Mesenchymal stem cell (in vitro differentiated cells and primary cell): ENCODE results near the gene SKA3.
"Not testable (repeated sequence)": the region's sequence is repeated elsewhere in the genome, so short reads cannot be mapped to it uniquely, and the experiment has no call there.

Experiments
- DNase-seq: peaks from one replicate; pipeline ENCODE4 v3.0.0-alpha.2; 2013
- H2AFZ ChIP-seq: one replicate; pipeline ENCODE4 v1.6.1; 2013; ENCODE audit warnings: low read depth, mild to moderate bottlenecking, control low read depth, inconsistent platforms, low read length, moderate library complexity
- H2AK5ac ChIP-seq: 2 replicates; pipeline ENCODE4 v1.6.1; 2013; ENCODE audit warnings: low read length, moderate library complexity, mild to moderate bottlenecking, inconsistent platforms; ENCODE audit not compliant: severe bottlenecking
- H2BK120ac ChIP-seq: one replicate; pipeline ENCODE4 v1.6.1; 2013; ENCODE audit warnings: low read depth, mild to moderate bottlenecking, inconsistent platforms, low read length, moderate library complexity
- H2BK12ac ChIP-seq, 2 experiments: one replicate each; pipeline ENCODE4 v1.6.1; 2013; ENCODE audit warnings: inconsistent platforms in 2 of 2, low read length in 2 of 2, mild to moderate bottlenecking in 2 of 2, moderate library complexity in 2 of 2, control low read depth in 1 of 2
- H2BK15ac ChIP-seq: one replicate; pipeline ENCODE4 v1.6.1; 2013; ENCODE audit warnings: mild to moderate bottlenecking, low read depth, inconsistent platforms; ENCODE audit not compliant: poor library complexity, severe bottlenecking
- H2BK5ac ChIP-seq: 2 replicates; pipeline ENCODE4 v1.6.1; 2013; ENCODE audit warnings: low read depth, mild to moderate bottlenecking, low read length, control low read depth, inconsistent platforms; ENCODE audit not compliant: poor library complexity, severe bottlenecking
- H3K14ac ChIP-seq, 2 experiments: one replicate each; pipeline ENCODE4 v1.6.1; 2013; ENCODE audit warnings: inconsistent platforms in 2 of 2, low read length in 2 of 2, control low read depth in 1 of 2, mild to moderate bottlenecking in 1 of 2, moderate library complexity in 1 of 2
- H3K18ac ChIP-seq, 2 experiments: one replicate each; pipeline ENCODE4 v1.6.1; 2013; ENCODE audit warnings: inconsistent platforms in 2 of 2, low read length in 2 of 2, control low read depth in 1 of 2, low read depth in 1 of 2, mild to moderate bottlenecking in 1 of 2
- H3K23ac ChIP-seq, 2 experiments: one replicate each; pipeline ENCODE4 v1.6.1; 2013; ENCODE audit warnings: inconsistent platforms in 2 of 2, low read length in 2 of 2, mild to moderate bottlenecking in 2 of 2, moderate library complexity in 2 of 2, control low read depth in 1 of 2
- H3K27ac ChIP-seq: 2 replicates; pipeline ENCODE4 v1.5.1; 2013; ENCODE audit warnings: mild to moderate bottlenecking, moderate library complexity, low read length, control low read depth, inconsistent platforms; ENCODE audit not compliant: poor library complexity, severe bottlenecking
- H3K27me3 ChIP-seq, 2 experiments: 2 replicates each; pipeline versions ENCODE4 v1.6.1 to v1.7.0; 2013; ENCODE audit warnings: low read length in 2 of 2, mild to moderate bottlenecking in 2 of 2, moderate library complexity in 2 of 2, control low read depth in 1 of 2, inconsistent platforms in 1 of 2; ENCODE audit not compliant: control insufficient read depth in 1 of 2, insufficient read depth in 1 of 2
- H3K36me3 ChIP-seq, 2 experiments: 2 replicates each; pipeline versions ENCODE4 v1.6.1 to v1.7.0; 2013; ENCODE audit warnings: low read length in 2 of 2, control low read depth in 1 of 2, inconsistent platforms in 1 of 2, low read depth in 1 of 2, mild to moderate bottlenecking in 1 of 2; ENCODE audit not compliant: insufficient read depth in 2 of 2, control insufficient read depth in 1 of 2
- H3K4ac ChIP-seq, 2 experiments: one replicate each; pipeline ENCODE4 v1.6.1; 2013; ENCODE audit warnings: inconsistent platforms in 2 of 2, low read length in 2 of 2, mild to moderate bottlenecking in 2 of 2, moderate library complexity in 2 of 2, control low read depth in 1 of 2, low read depth in 1 of 2
- H3K4me1 ChIP-seq: 2 replicates; pipeline ENCODE4 v1.6.1; 2013; ENCODE audit warnings: low read depth, low read length, control low read depth; ENCODE audit not compliant: control insufficient read depth, insufficient read depth
- H3K4me2 ChIP-seq: 2 replicates; pipeline ENCODE4 v1.6.1; 2013; ENCODE audit warnings: low read length, mild to moderate bottlenecking, inconsistent platforms; ENCODE audit not compliant: poor library complexity, severe bottlenecking
- H3K4me3 ChIP-seq, 2 experiments: 2 replicates each; pipeline versions ENCODE4 v1.5.1 to v1.7.0; 2013; ENCODE audit warnings: low read length in 2 of 2, mild to moderate bottlenecking in 2 of 2, control low read depth in 1 of 2, low read depth in 1 of 2; ENCODE audit not compliant: insufficient read depth in 1 of 2
- H3K79me1 ChIP-seq: replicated peaks from 2 replicates; pipeline ENCODE4 v1.6.1; 2013; ENCODE audit warnings: mild to moderate bottlenecking, control low read depth, low read length, inconsistent platforms; ENCODE audit not compliant: poor library complexity, severe bottlenecking
- H3K9ac ChIP-seq: 2 replicates; pipeline ENCODE4 v1.7.0; 2013; ENCODE audit warnings: mild to moderate bottlenecking, low read length, moderate library complexity
- H3K9me3 ChIP-seq: 2 replicates; pipeline ENCODE4 v1.7.0; 2013; ENCODE audit warnings: mild to moderate bottlenecking, low read length; ENCODE audit not compliant: control insufficient read depth
- H4K8ac ChIP-seq: one replicate; pipeline ENCODE4 v1.6.1; 2013; ENCODE audit warnings: inconsistent platforms, mild to moderate bottlenecking, low read length, moderate library complexity
- H4K91ac ChIP-seq: one replicate; pipeline ENCODE4 v1.6.1; 2013; ENCODE audit warnings: mild to moderate bottlenecking, low read length, inconsistent platforms
- WGBS: methylation state at CpG from one replicate; pipeline ENCODE4 v1.1.7; 2013; ENCODE audit warnings: mixed read lengths; 5-methylcytosine and 5-hydroxymethylcytosine counted together

Gene SKA3

DNA sequence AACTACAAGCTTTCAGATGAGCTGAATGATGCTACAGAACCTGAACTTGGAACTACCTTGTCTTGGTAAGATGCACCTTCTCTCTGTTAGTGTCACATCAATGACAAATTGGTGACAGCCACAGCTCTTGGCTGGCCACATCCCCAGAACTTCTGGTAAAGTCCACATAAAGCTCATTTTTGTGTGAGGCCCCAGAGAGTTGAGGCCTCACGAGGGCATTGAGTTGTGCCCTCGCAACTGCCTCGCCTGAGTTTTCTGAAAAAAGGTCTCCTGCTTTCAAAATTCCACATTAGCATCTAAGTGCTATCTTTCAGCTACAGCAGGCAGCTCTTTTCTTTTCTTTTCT, 42.7 kb upstream of the SKA3 start:
- H3K4me2 ChIP-seq: no peak overlapping the region
- H2AFZ ChIP-seq: no peak overlapping the region
- no peak for DNase-seq
- H3K4me1 ChIP-seq: no peaks in the 10 kb centered on the region
- H2BK5ac ChIP-seq: no peak overlapping the region
- no peak overlapping the region for H3K4ac ChIP-seq
- H3K9me3 ChIP-seq: peaks cover 5% of the 10 kb centered on the region
- H2BK12ac ChIP-seq: no peak overlapping the region
- no peak overlapping the region for H3K4me3 ChIP-seq
- H3K9ac ChIP-seq: no peak overlapping the region
- no peak overlapping the region for H4K8ac ChIP-seq
- no peak overlapping the region for H2AK5ac ChIP-seq
- H3K79me1 ChIP-seq: no peaks in the 10 kb centered on the region
- H3K27ac ChIP-seq: no peak overlapping the region
- no peak overlapping the region for H3K14ac ChIP-seq
- no peak overlapping the region for H4K91ac ChIP-seq
- H2BK15ac ChIP-seq: no peak overlapping the region
- WGBS: 86% methylated on average over 3 of the region's 3 CpGs
- no peak overlapping the region for H3K18ac ChIP-seq
- no peak overlapping the region for H3K23ac ChIP-seq
- H3K36me3 ChIP-seq: no peaks in the 10 kb centered on the region
- peaks cover 3 to 5% of the 10 kb centered on the region in 2 experiments for H3K27me3 ChIP-seq
- no peak overlapping the region for H2BK120ac ChIP-seq

DNA sequence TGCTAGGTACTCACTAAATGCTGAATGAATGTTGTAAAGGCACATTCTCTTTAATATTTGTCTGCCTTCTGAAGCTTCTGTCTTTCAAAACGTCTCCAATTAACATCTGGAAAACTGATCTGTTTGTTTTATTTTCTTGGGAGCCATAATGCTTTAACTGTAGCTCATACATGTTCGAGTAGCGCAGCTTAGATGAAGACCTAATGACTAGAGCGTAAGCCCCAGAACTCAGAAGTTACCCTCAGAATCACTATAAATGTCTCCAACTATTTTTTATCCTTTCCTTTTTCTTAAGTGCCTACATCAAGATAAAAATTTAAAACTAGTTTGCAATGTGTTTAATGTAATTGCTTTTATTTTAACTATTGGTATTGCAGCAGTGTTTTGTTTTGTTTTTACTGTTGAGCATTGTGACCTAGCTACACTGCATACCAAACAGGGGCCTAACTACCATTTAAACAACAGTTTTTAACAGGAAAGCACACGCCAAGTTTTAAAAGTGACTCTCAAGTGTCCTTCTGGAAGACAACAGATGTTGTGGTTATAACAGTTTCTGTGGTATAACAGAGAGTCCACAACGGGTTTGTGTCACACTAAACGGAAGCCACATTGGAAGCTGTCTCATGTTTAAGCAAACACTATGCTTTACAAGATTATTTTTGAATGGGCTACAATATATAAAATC, 42.1 kb upstream of the SKA3 start:
- no peak overlapping the region for H3K4me2 ChIP-seq
- H3K18ac ChIP-seq: no peak overlapping the region
- no peak overlapping the region for H2AK5ac ChIP-seq
- no peak for DNase-seq
- no peak overlapping the region for H2BK12ac ChIP-seq
- H4K91ac ChIP-seq: no peak overlapping the region
- H2BK15ac ChIP-seq: no peak overlapping the region
- no peaks in the 10 kb centered on the region for H3K79me1 ChIP-seq
- no peaks in the 10 kb centered on the region for H3K36me3 ChIP-seq
- WGBS: 66% methylated on average over 5 of the region's 7 CpGs
- H2BK120ac ChIP-seq: no peak overlapping the region
- no peak overlapping the region for H3K9ac ChIP-seq
- no peak overlapping the region for H3K23ac ChIP-seq
- H3K14ac ChIP-seq: no peak overlapping the region
- no peak overlapping the region for H2AFZ ChIP-seq
- H3K9me3 ChIP-seq: peaks cover 5% of the 10 kb centered on the region
- no peak overlapping the region for H2BK5ac ChIP-seq
- no peak overlapping the region for H3K27ac ChIP-seq
- no peak overlapping the region for H4K8ac ChIP-seq
- H3K4me3 ChIP-seq: no peak overlapping the region
- peaks cover 1 to 9% of the 10 kb centered on the region in 2 experiments for H3K27me3 ChIP-seq
- no peaks in the 10 kb centered on the region for H3K4me1 ChIP-seq
- no peak overlapping the region for H3K4ac ChIP-seq

DNA sequence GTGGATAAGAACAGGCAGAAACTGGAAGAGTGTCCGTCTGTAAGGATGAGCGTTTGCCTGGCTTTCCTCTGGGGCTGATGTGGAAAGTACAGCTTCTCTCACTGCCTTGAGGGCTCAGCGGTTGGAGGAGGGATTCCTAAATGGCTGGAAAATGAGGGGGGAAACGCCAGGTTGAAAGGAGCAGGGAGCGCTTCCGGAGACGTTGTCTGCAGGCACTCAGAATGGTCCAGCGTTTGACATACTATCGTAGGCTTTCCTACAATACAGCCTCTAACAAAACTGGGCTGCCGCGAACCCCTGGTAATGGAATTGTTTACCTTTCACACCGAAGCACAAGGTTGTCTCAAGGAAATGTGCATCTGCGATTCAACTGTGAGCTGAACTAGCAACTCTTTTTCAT, 40.0 kb upstream of the SKA3 start:
- Histone ChIP-seq H3K4me2 (no peak overlapping the region), H4K91ac (no peak overlapping the region), H2AK5ac (no peak overlapping the region), H3K4me3 (peak overlapping the region in 1 of 2 experiments; percentile 60), H3K4ac (no peak overlapping the region), H3K4me1 (no peaks in the 10 kb centered on the region), H3K9me3 (peaks cover 5% of the 10 kb centered on the region), H2BK120ac (no peak overlapping the region), H3K27me3 (peaks cover 4 to 17% of the 10 kb centered on the region in 2 experiments), H3K79me1 (no peaks in the 10 kb centered on the region), H3K23ac (no peak overlapping the region), H2AFZ (no peak overlapping the region), H3K27ac (no peak overlapping the region), H3K9ac (no peak overlapping the region), H2BK12ac (no peak overlapping the region), H3K18ac (no peak overlapping the region), H4K8ac (no peak overlapping the region), H3K36me3 (no peaks in the 10 kb centered on the region), H2BK5ac (no peak overlapping the region), H3K14ac (no peak overlapping the region), H2BK15ac (no peak overlapping the region)
- WGBS: 52% methylated on average over 13 of the region's 13 CpGs
- no peak for DNase-seq

DNA sequence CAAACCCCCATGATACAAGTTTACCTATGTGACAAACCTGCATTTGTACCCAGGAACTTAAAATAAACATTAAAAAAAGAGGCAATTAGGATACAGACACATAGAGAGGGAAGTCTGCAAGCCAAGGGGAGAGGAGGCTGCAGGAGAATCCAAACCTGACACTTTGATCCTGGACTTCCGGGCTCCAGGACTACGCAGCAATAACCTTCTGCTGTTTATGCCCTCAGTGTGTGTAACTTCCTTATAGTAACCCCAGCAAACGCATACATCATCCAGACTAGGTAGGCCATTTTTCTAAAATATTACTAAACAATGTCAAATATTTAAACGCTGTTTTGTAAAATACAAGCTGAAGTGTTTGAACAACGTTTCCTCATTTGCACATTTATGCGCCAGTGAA, 39.1 kb upstream of the SKA3 start:
- H3K27me3 ChIP-seq: peaks cover 4 to 17% of the 10 kb centered on the region in 2 experiments
- not testable (repeated sequence) for H2BK15ac ChIP-seq, H3K36me3 ChIP-seq, H3K79me1 ChIP-seq, H3K4me2 ChIP-seq, H2BK12ac ChIP-seq, H3K9me3 ChIP-seq, H3K4me3 ChIP-seq, DNase-seq, H2BK120ac ChIP-seq, H2AFZ ChIP-seq, H3K14ac ChIP-seq, H4K91ac ChIP-seq, H3K27ac ChIP-seq, H2AK5ac ChIP-seq, H3K18ac ChIP-seq, H4K8ac ChIP-seq, H3K23ac ChIP-seq, H3K4me1 ChIP-seq, H3K4ac ChIP-seq, H2BK5ac ChIP-seq, H3K9ac ChIP-seq
- WGBS: 80% methylated on average over 1 of the region's 6 CpGs
